HepG2 (cell line): ENCODE measurements around the gene FCN1. TPM values are rescaled to one million over a fixed set of nuclear protein-coding genes. Genes with fewer than 3 reads are reported as not detected.

ENCODE experiments used
- ATAC-seq: fragments of 200-7000 bp; cut with Tn5 transposase; 3 replicates; pipeline ENCODE4 v1.9.1; 2020; ENCODE audit warnings: mild to moderate bottlenecking, moderate library complexity
- BruUV-seq: library from RNA; stranded (reverse); fragments of 400-500 nt; replicated peaks from 2 replicates; lab custom pipeline; 2021; lab: Mats Ljungman, UMichigan
- CTCF ChIA-PET: fragments of 300-600 bp; formaldehyde crosslinking; extraction: SDS; loops from one replicate; lab custom pipeline; 2021; ENCODE audit warnings: low total read pairs, inconsistent platforms, low intra/inter-chr PET ratio; lab: Yijun Ruan, JAX
- POLR2A ChIA-PET: fragments of 350-600 bp; sonication (Branson Sonifier 250); formaldehyde crosslinking; loops from one replicate; lab custom pipeline; 2020; ENCODE audit warnings: antibody characterized with exemption, inconsistent platforms; lab: Yijun Ruan, JAX
- DNase-seq: peaks from one replicate; pipeline ENCODE4 v3.0.0-alpha.2; 2015; ENCODE audit warnings: low spot score
- FAIRE-seq: peaks from 3 replicates; lab custom pipeline; 2011; peaks lifted over from hg19 to GRCh38; lab: Jason Lieb, UNC
- H2AFZ ChIP-seq: one replicate; pipeline ENCODE4 v1.6.1; 2011; ENCODE audit warnings: low read length, inconsistent platforms
- H3K27ac ChIP-seq: fragments of 300-600 bp; 3 replicates; pipeline ENCODE4 v1.8.0; 2011; ENCODE audit warnings: mixed run types, mild to moderate bottlenecking, mixed read lengths, low read length, inconsistent platforms; ENCODE audit not compliant: insufficient read depth; ENCODE audit errors: extremely low read length
- H3K27me3 ChIP-seq, 2 experiments: fragments of 200-600 bp in 1 of 2; 2 replicates in 1 of 2; 3 replicates in 1 of 2; pipeline versions ENCODE4 v1.6.0 to v1.8.0; 2011; ENCODE audit warnings: low read length in 2 of 2, mild to moderate bottlenecking in 2 of 2, moderate library complexity in 2 of 2, inconsistent platforms in 1 of 2; ENCODE audit not compliant: insufficient read depth in 2 of 2, control insufficient read depth in 1 of 2
- H3K36me3 ChIP-seq, 2 experiments: fragments of 200-600 bp in 1 of 2; replicated peaks in 1 of 2; 2 replicates in 1 of 2; 3 replicates in 1 of 2; pipeline versions ENCODE4 v1.5.1 to v1.8.0; 2011; ENCODE audit warnings: low read length in 2 of 2, inconsistent platforms in 1 of 2; ENCODE audit not compliant: insufficient read depth in 2 of 2, control insufficient read depth in 1 of 2
- H3K4me1 ChIP-seq: 2 replicates; pipeline ENCODE4 v1.5.1; 2012; ENCODE audit warnings: low read length, inconsistent platforms; ENCODE audit not compliant: insufficient read depth
- H3K4me2 ChIP-seq: 2 replicates; pipeline ENCODE4 v1.6.0; 2011; ENCODE audit warnings: low read depth, low read length, inconsistent platforms
- H3K4me3 ChIP-seq, 3 experiments: fragments of 200-600 bp in 1 of 3; sonication (generic), shearing (Covaris generic) in 1 of 3; replicated peaks in 1 of 3; 2 replicates each; pipeline ENCODE4 v1.5.1; 2011 to 2016; ENCODE audit warnings: low read length in 3 of 3, inconsistent platforms in 2 of 3, low read depth in 2 of 3, mild to moderate bottlenecking in 2 of 3, control low read depth in 1 of 3, mixed read lengths in 1 of 3; ENCODE audit not compliant: insufficient read depth in 1 of 3
- H3K79me2 ChIP-seq: one replicate; pipeline ENCODE4 v1.6.1; 2011; ENCODE audit warnings: low read length, inconsistent platforms; ENCODE audit not compliant: insufficient read depth
- H3K9ac ChIP-seq: 2 replicates; pipeline ENCODE4 v1.6.0; 2011; ENCODE audit warnings: mild to moderate bottlenecking, low read depth, low read length, inconsistent platforms; ENCODE audit not compliant: insufficient read depth
- H3K9me3 ChIP-seq: 2 replicates; pipeline ENCODE4 v1.5.1; 2012; ENCODE audit warnings: mild to moderate bottlenecking, low read length
- H4K20me1 ChIP-seq: 2 replicates; pipeline ENCODE4 v1.6.0; 2011; ENCODE audit warnings: inconsistent platforms, mild to moderate bottlenecking, low read length, moderate library complexity; ENCODE audit not compliant: insufficient read depth
- DMTF1 ChIP-seq: sonication (generic); formaldehyde crosslinking; IDR thresholded peaks from 2 replicates; pipeline ENCODE4 v1.4.0; 2020; ENCODE audit warnings: mild to moderate bottlenecking, missing genetic modification reagents
- DPF2 ChIP-seq: sonication (generic); formaldehyde crosslinking; IDR thresholded peaks from 2 replicates; pipeline ENCODE4 v1.4.0; 2020; ENCODE audit warnings: mild to moderate bottlenecking, low read depth, missing genetic modification reagents, borderline replicate concordance
- GATA4 ChIP-seq: sonication (generic); IDR thresholded peaks from 2 replicates; pipeline ENCODE4 v1.6.1; 2016; ENCODE audit warnings: antibody characterized with exemption, low read depth, borderline replicate concordance
- GMEB1 ChIP-seq: sonication (generic); formaldehyde crosslinking; IDR thresholded peaks from 2 replicates; pipeline ENCODE4 v1.5.1; 2020; ENCODE audit warnings: missing genetic modification reagents, mild to moderate bottlenecking, borderline replicate concordance
- GMEB2 ChIP-seq: IDR thresholded peaks from 2 replicates; pipeline ENCODE4 v1.6.1; 2016; ENCODE audit warnings: missing biosample characterization, missing genetic modification reagents, low read depth
- ISL2 ChIP-seq: sonication (generic); formaldehyde crosslinking; IDR thresholded peaks from 2 replicates; pipeline ENCODE4 v1.5.0; 2020; ENCODE audit warnings: missing genetic modification reagents
- JDP2 ChIP-seq: sonication (generic); formaldehyde crosslinking; IDR thresholded peaks from 2 replicates; pipeline ENCODE4 v1.8.1; 2022; ENCODE audit warnings: missing genetic modification reagents, borderline replicate concordance
- NFATC3 ChIP-seq: sonication (generic); formaldehyde crosslinking; IDR thresholded peaks from 2 replicates; pipeline ENCODE4 v1.5.1; 2020; ENCODE audit warnings: mild to moderate bottlenecking, missing genetic modification reagents
- RORA ChIP-seq: sonication (generic); formaldehyde crosslinking; IDR thresholded peaks from 2 replicates; pipeline ENCODE4 v1.5.0; 2020; ENCODE audit warnings: mild to moderate bottlenecking, missing genetic modification reagents, moderate library complexity
- TIGD3 ChIP-seq: sonication (generic); formaldehyde crosslinking; IDR thresholded peaks from 2 replicates; pipeline ENCODE4 v1.5.1; 2020; ENCODE audit warnings: mild to moderate bottlenecking, missing genetic modification reagents, borderline replicate concordance
- ZFX ChIP-seq: sonication (generic); formaldehyde crosslinking; IDR thresholded peaks from 2 replicates; pipeline ENCODE4 v1.4.0; 2020; ENCODE audit warnings: mild to moderate bottlenecking, low read depth, missing genetic modification reagents, moderate library complexity
- ZNF670 ChIP-seq: sonication (generic); formaldehyde crosslinking; IDR thresholded peaks from 2 replicates; pipeline ENCODE4 v1.8.0; 2022; ENCODE audit warnings: mild to moderate bottlenecking, missing genetic modification reagents, borderline replicate concordance
- WGBS: methylation state at CpG from one replicate; pipeline ENCODE4 v1.1.6; 2017; ENCODE audit warnings: low lambda C conversion rate; 5-methylcytosine and 5-hydroxymethylcytosine counted together
- in situ Hi-C: cut with HindIII; loops from 2 replicates; pipeline ENCODE4 v1.10.0; 2017; ENCODE audit warnings: low pct_unique_long_range_greater_than_20kb; ENCODE audit not compliant: extremely low pct_ligation_motif_present
- intact Hi-C: fragments of 100-400 bp; cut with micrococcal nuclease; formaldehyde crosslinking; loops from one replicate; pipeline ENCODE4 v1.10.0; 2022; ENCODE audit not compliant: unreplicated experiment
- polyA plus RNA-seq, 8 experiments: library from polyadenylated mRNA; depleted of rRNA in 3 of 8; stranded (reverse) in 7 of 8; unstranded in 1 of 8; fragments of >200 nt; fragmentation: Illumina TruSeq in 4 of 8; extraction: Trizol in 4 of 8; gene quantifications; 2 replicates each; pipeline versions ENCODE4 v1.2.1 to v1.2.3, GENCODE V29; 2011 to 2016; ENCODE audit warnings: low read depth in 4 of 8, missing spikeins in 1 of 8, mixed read lengths in 1 of 8; ENCODE audit not compliant: insufficient read depth in 1 of 8
- total RNA-seq, 5 experiments: library from RNA; depleted of rRNA; stranded (reverse); fragments of >200 nt; fragmentation: Illumina TruSeq; extraction: Trizol; gene quantifications; 2 replicates each; pipeline ENCODE4 v1.2.3, GENCODE V29; 2016; ENCODE audit warnings: low read depth in 1 of 5

FCN1 gene
- total and polyA plus RNA-seq, 2 of the 13 experiments (the other 11 are each of a cell fraction or from before 2014, with no cell fraction given) = not detected

- TF ChIP-seq TIGD3 (CRISPR knock-in tag) (no peak), GMEB1 (CRISPR knock-in tag) (no peak), DPF2 (CRISPR knock-in tag) (no peak), DMTF1 (CRISPR knock-in tag) (no peak)
Observed at GRCh38 chr9:134882204-134882785, 35.4 kb downstream of the FCN1 start (continued).

GRCh38 chr9:134881313-134881670 lies 36.4 kb downstream of the FCN1 start:
- Histone ChIP-seq H3K4me3 (no peak overlapping the region), H2AFZ (no peak overlapping the region), H3K79me2 (no peaks in the 10 kb centered on the region), H4K20me1 (no peaks in the 10 kb centered on the region), H3K9me3 (no peaks in the 10 kb centered on the region), H3K27ac (no peak overlapping the region), H3K36me3 (no peaks in the 10 kb centered on the region), H3K4me1 (no peaks in the 10 kb centered on the region), H3K4me2 (no peak overlapping the region), H3K27me3 (peaks cover 8 to 45% of the 10 kb centered on the region in 2 experiments), H3K9ac (no peak overlapping the region)
- intact Hi-C loops = no loop called here
- in situ Hi-C loops = no loop called here
- WGBS = 0% methylated on average over 6 of the region's 13 CpGs
- FAIRE-seq = no peak
- TF ChIP-seq NFATC3 (CRISPR knock-in tag) (no peak), ZFX (CRISPR knock-in tag) (no peak), GATA4 (no peak), DPF2 (CRISPR knock-in tag) (no peak), ZNF670 (no peak), JDP2 (no peak), RORA (CRISPR knock-in tag) (no peak), ISL2 (CRISPR knock-in tag) (no peak), GMEB2 (CRISPR knock-in tag) (no peak)
- DNase-seq = no peak
- ChIA-PET POLR2A (no interaction called here), CTCF (no interaction called here)
- no TSS peak for BruUV-seq
- ATAC-seq = no peak
